K562 (cell line): ENCODE results near the gene DNM1. TPM values are rescaled to one million over a fixed set of nuclear protein-coding genes. Genes with fewer than 3 reads are reported as not detected.

Experiments
- BACH1 ChIP-seq: fragments of 200-800 bp; sonication (Bioruptor generic); IDR thresholded peaks from 2 replicates; pipeline ENCODE4 v1.6.1; 2016; ENCODE audit warnings: missing genetic modification characterization, missing compliant biosample characterization
- BRD4 ChIP-seq: fragments of 200-600 bp; sonication (generic); IDR thresholded peaks from 2 replicates; pipeline ENCODE4 v1.6.1; 2017; ENCODE audit warnings: inconsistent platforms
- CGGBP1 ChIP-seq: fragments of 250-450 bp; sonication (Bioruptor Pico); IDR thresholded peaks from 2 replicates; pipeline ENCODE4 v1.9.0; 2021; ENCODE audit warnings: mild to moderate bottlenecking
- E2F8 ChIP-seq: fragments of 450-650 bp; IDR thresholded peaks from 2 replicates; pipeline ENCODE4 v1.7.1; 2018; ENCODE audit warnings: mild to moderate bottlenecking, low read depth; ENCODE audit not compliant: partially characterized antibody
- KAT2B ChIP-seq: IDR thresholded peaks from one replicate; pipeline ENCODE4 v1.6.1; 2012; ENCODE audit warnings: low read depth, mild to moderate bottlenecking, control low read depth, inconsistent platforms, low read length, moderate library complexity
- LCOR ChIP-seq: sonication (generic); formaldehyde crosslinking; IDR thresholded peaks from 2 replicates; pipeline ENCODE4 v1.8.0; 2022; ENCODE audit warnings: mild to moderate bottlenecking, missing genetic modification reagents
- POLR2A ChIP-seq: fragments of 450-650 bp; conservative IDR thresholded peaks from 2 replicates; pipeline ENCODE4 v1.6.1; 2016
- RB1 ChIP-seq: fragments of 450-650 bp; IDR thresholded peaks from 2 replicates; pipeline ENCODE4 v1.6.1; 2017; ENCODE audit warnings: low read depth, mild to moderate bottlenecking
- RFX7 ChIP-seq: fragments of 250-450 bp; sonication (Bioruptor Pico); IDR thresholded peaks from 2 replicates; pipeline ENCODE4 v1.5.1; 2021; ENCODE audit warnings: mild to moderate bottlenecking
- SPI1 ChIP-seq: IDR thresholded peaks from 2 replicates; pipeline ENCODE4 v1.6.1; 2011; ENCODE audit warnings: low read depth, low read length, control low read depth, borderline replicate concordance
- STAG1 ChIP-seq: sonication (generic); formaldehyde crosslinking; IDR thresholded peaks from 2 replicates; pipeline ENCODE4 v1.5.0; 2020; ENCODE audit warnings: missing genetic modification reagents, borderline replicate concordance
- TGIF2 ChIP-seq: sonication (generic); formaldehyde crosslinking; IDR thresholded peaks from 2 replicates; pipeline ENCODE4 v1.8.1; 2022; ENCODE audit warnings: mild to moderate bottlenecking, missing genetic modification reagents, moderate library complexity
- ZFP1 ChIP-seq: fragments of 450-650 bp; formaldehyde crosslinking; IDR thresholded peaks from 2 replicates; pipeline ENCODE4 v1.4.0; 2020; ENCODE audit warnings: mild to moderate bottlenecking, mixed read lengths
- ZNF280A ChIP-seq: fragments of 450-650 bp; IDR thresholded peaks from 2 replicates; pipeline ENCODE4 v1.6.1; 2018; ENCODE audit warnings: mild to moderate bottlenecking, low read depth; ENCODE audit not compliant: partially characterized antibody
- ZNF354B ChIP-seq: fragments of 250-450 bp; sonication (Bioruptor Pico); IDR thresholded peaks from 2 replicates; pipeline ENCODE4 v1.4.0; 2020
- ZNF407 ChIP-seq: fragments of 450-650 bp; IDR thresholded peaks from 2 replicates; pipeline ENCODE4 v1.6.1; 2016; ENCODE audit warnings: low read depth
- ZNF507 ChIP-seq: conservative IDR thresholded peaks from 2 replicates; pipeline ENCODE4 v1.6.1; 2017; ENCODE audit warnings: missing genetic modification characterization, missing compliant biosample characterization
- ZSCAN29 ChIP-seq: fragments of 450-650 bp; IDR thresholded peaks from 2 replicates; pipeline ENCODE4 v1.6.1; 2017
- polyA plus RNA-seq, 8 experiments: library from polyadenylated mRNA; depleted of rRNA in 4 of 8; stranded (reverse) in 5 of 8; unstranded in 3 of 8; fragments of >200 nt; fragmentation: Nextera tagmentation in 2 of 8; fragmentation: Illumina TruSeq in 1 of 8; extraction: Ambion mirVana in 2 of 8; extraction: Trizol in 1 of 8; gene quantifications; 2 replicates each; pipeline versions ENCODE4 v1.2.1 to v1.2.3, GENCODE V29; 2011 to 2014; ENCODE audit warnings: inconsistent platforms in 1 of 8, missing spikeins in 1 of 8
- total RNA-seq, 7 experiments: library from RNA; depleted of rRNA in 6 of 7; stranded (reverse); fragments of >200 nt in 6 of 7; fragmentation: Illumina TruSeq in 2 of 7; extraction: Trizol in 2 of 7; gene quantifications; 2 replicates each; pipeline versions ENCODE4 v1.2.1 to v1.2.3, GENCODE V29; 2011 to 2021; ENCODE audit warnings: low replicate concordance in 1 of 7

DNM1 gene
- total and polyA plus RNA-seq, 9 of the 15 experiments (the other 6 are each of a cell fraction or from before 2014, with no cell fraction given) = 0.39 to 23.1 (median 9.1) TPM

- TF ChIP-seq ZNF407 (no peak), ZNF280A (no peak), POLR2A (no peak), ZSCAN29 (no peak), CGGBP1 (CRISPR knock-in tag) (no peak), SPI1 (peak; percentile 79), BACH1 (tag) (no peak), ZNF354B (no peak), BRD4 (peak; percentile 77; the same call in 1 of the 2 replicates), LCOR (CRISPR knock-in tag) (no peak), STAG1 (no peak), ZFP1 (CRISPR knock-in tag) (no peak), RFX7 (CRISPR knock-in tag) (no peak), KAT2B (peak; percentile 81), ZNF507 (tag) (no peak), RB1 (no peak), TGIF2 (CRISPR knock-in tag) (no peak), E2F8 (no peak)
Measured at GRCh38 chr9:128191406-128192046, 11.7 kb upstream of the DNM1 start, which contains the start of gene CIZ1 (continued).
